HEK293 (cell line): Measurements from ENCODE around the gene PTPN6.

Experiments
- FEZF1 ChIP-seq: fragments of 450-650 bp; formaldehyde crosslinking; IDR thresholded peaks from 2 replicates; pipeline ENCODE4 v1.5.1; 2016; ENCODE audit warnings: missing biosample characterization, missing genetic modification characterization
- HOXA7 ChIP-seq: sonication (generic); formaldehyde crosslinking; IDR thresholded peaks from 2 replicates; pipeline ENCODE4 v1.8.1; 2022; ENCODE audit warnings: missing genetic modification reagents, borderline replicate concordance
- IKZF3 ChIP-seq: fragments of 450-650 bp; IDR thresholded peaks from 2 replicates; pipeline ENCODE4 v1.5.0; 2018; ENCODE audit warnings: missing biosample characterization, mild to moderate bottlenecking, missing genetic modification characterization, moderate library complexity
- OSR2 ChIP-seq: fragments of 450-650 bp; formaldehyde crosslinking; IDR thresholded peaks from 2 replicates; pipeline ENCODE4 v1.5.1; 2016; ENCODE audit warnings: missing biosample characterization, missing genetic modification characterization
- SALL2 ChIP-seq: fragments of 450-650 bp; formaldehyde crosslinking; IDR thresholded peaks from 2 replicates; pipeline ENCODE4 v1.5.0; 2017; ENCODE audit warnings: missing biosample characterization, mild to moderate bottlenecking, missing genetic modification characterization, borderline replicate concordance
- SCRT1 ChIP-seq: fragments of 450-650 bp; formaldehyde crosslinking; IDR thresholded peaks from 2 replicates; pipeline ENCODE4 v1.5.1; 2016; ENCODE audit warnings: missing biosample characterization, missing genetic modification characterization, borderline replicate concordance
- WT1 ChIP-seq: fragments of 450-650 bp; formaldehyde crosslinking; IDR thresholded peaks from 2 replicates; pipeline ENCODE4 v1.5.1; 2016; ENCODE audit warnings: missing biosample characterization, missing genetic modification characterization
- ZBTB1 ChIP-seq: fragments of 450-650 bp; formaldehyde crosslinking; IDR thresholded peaks from 2 replicates; pipeline ENCODE4 v1.5.1; 2016; ENCODE audit warnings: missing biosample characterization, missing genetic modification characterization
- ZFP37 ChIP-seq: fragments of 450-650 bp; formaldehyde crosslinking; IDR thresholded peaks from 2 replicates; pipeline ENCODE4 v1.5.1; 2016; ENCODE audit warnings: missing biosample characterization, missing genetic modification characterization
- ZNF10 ChIP-seq: fragments of 450-650 bp; formaldehyde crosslinking; IDR thresholded peaks from 2 replicates; pipeline ENCODE4 v1.5.1; 2017; ENCODE audit warnings: missing biosample characterization, missing genetic modification characterization
- ZNF138 ChIP-seq: fragments of 450-650 bp; formaldehyde crosslinking; IDR thresholded peaks from 2 replicates; pipeline ENCODE4 v1.5.1; 2016; ENCODE audit warnings: missing biosample characterization, missing genetic modification characterization, borderline replicate concordance
- ZNF157 ChIP-seq: fragments of 450-650 bp; formaldehyde crosslinking; IDR thresholded peaks from 2 replicates; pipeline ENCODE4 v1.5.1; 2016; ENCODE audit warnings: missing biosample characterization, missing genetic modification characterization
- ZNF174 ChIP-seq: fragments of 450-650 bp; formaldehyde crosslinking; IDR thresholded peaks from 2 replicates; pipeline ENCODE4 v1.5.0; 2017; ENCODE audit warnings: missing biosample characterization, mild to moderate bottlenecking, missing genetic modification characterization
- ZNF175 ChIP-seq: fragments of 450-650 bp; formaldehyde crosslinking; IDR thresholded peaks from 2 replicates; pipeline ENCODE4 v1.5.1; 2016; ENCODE audit warnings: missing biosample characterization, missing genetic modification characterization
- ZNF19 ChIP-seq: fragments of 450-650 bp; formaldehyde crosslinking; IDR thresholded peaks from 2 replicates; pipeline ENCODE4; 2016; ENCODE audit warnings: missing biosample characterization, missing genetic modification characterization, low read depth
- ZNF2 ChIP-seq: fragments of 450-650 bp; formaldehyde crosslinking; IDR thresholded peaks from 2 replicates; pipeline ENCODE4 v1.5.1; 2016; ENCODE audit warnings: missing biosample characterization, missing genetic modification characterization
- ZNF426 ChIP-seq: fragments of 450-650 bp; formaldehyde crosslinking; IDR thresholded peaks from 2 replicates; pipeline ENCODE4 v1.5.1; 2017; ENCODE audit warnings: missing biosample characterization, missing genetic modification characterization, mild to moderate bottlenecking, inconsistent platforms, moderate library complexity
- ZNF521 ChIP-seq: fragments of 450-650 bp; formaldehyde crosslinking; IDR thresholded peaks from 2 replicates; pipeline ENCODE4 v1.5.1; 2017; ENCODE audit warnings: missing biosample characterization, mild to moderate bottlenecking, missing genetic modification characterization
- ZNF530 ChIP-seq: fragments of 450-650 bp; formaldehyde crosslinking; IDR thresholded peaks from 2 replicates; pipeline ENCODE4 v1.5.1; 2016; ENCODE audit warnings: low read depth, missing biosample characterization, missing genetic modification characterization
- ZNF555 ChIP-seq: fragments of 450-650 bp; formaldehyde crosslinking; conservative IDR thresholded peaks from 2 replicates; pipeline ENCODE4 v1.5.1; 2017; ENCODE audit warnings: missing biosample characterization, mild to moderate bottlenecking, missing genetic modification characterization, inconsistent platforms
- ZNF621 ChIP-seq: fragments of 450-650 bp; formaldehyde crosslinking; IDR thresholded peaks from 2 replicates; pipeline ENCODE4 v1.5.1; 2017; ENCODE audit warnings: missing biosample characterization, missing genetic modification characterization
- ZNF654 ChIP-seq: fragments of 450-650 bp; formaldehyde crosslinking; IDR thresholded peaks from 2 replicates; pipeline ENCODE4 v1.5.1; 2016; ENCODE audit warnings: low read depth, missing biosample characterization, missing genetic modification characterization
- ZNF660 ChIP-seq: fragments of 450-650 bp; IDR thresholded peaks from 2 replicates; pipeline ENCODE4 v1.5.1; 2018; ENCODE audit warnings: missing biosample characterization, mild to moderate bottlenecking, missing genetic modification characterization
- ZNF677 ChIP-seq: fragments of 450-650 bp; IDR thresholded peaks from 2 replicates; pipeline ENCODE4 v1.5.0; 2018; ENCODE audit warnings: missing biosample characterization, mild to moderate bottlenecking, missing genetic modification characterization, moderate library complexity
- ZNF777 ChIP-seq: fragments of 450-650 bp; formaldehyde crosslinking; IDR thresholded peaks from 2 replicates; pipeline ENCODE4 v1.5.1; 2017; ENCODE audit warnings: missing biosample characterization, missing genetic modification characterization, borderline replicate concordance
- ZNF837 ChIP-seq: fragments of 450-650 bp; formaldehyde crosslinking; IDR thresholded peaks from 2 replicates; pipeline ENCODE4 v1.5.1; 2016; ENCODE audit warnings: missing biosample characterization, missing genetic modification characterization
- ZSCAN23 ChIP-seq: fragments of 450-650 bp; formaldehyde crosslinking; IDR thresholded peaks from 2 replicates; pipeline ENCODE4 v1.5.1; 2016; ENCODE audit warnings: missing biosample characterization, missing genetic modification characterization
- TF ChIP-seq, protein P1 (sequence below): fragments of 450-650 bp; formaldehyde crosslinking; IDR thresholded peaks from 2 replicates; pipeline ENCODE4 v1.5.1; 2017; ENCODE audit warnings: missing biosample characterization, missing genetic modification characterization
- TF ChIP-seq, protein P2 (sequence below): fragments of 450-650 bp; formaldehyde crosslinking; IDR thresholded peaks from 2 replicates; pipeline ENCODE4 v1.5.1; 2016; ENCODE audit warnings: missing biosample characterization, missing genetic modification characterization
- TF ChIP-seq, protein P3 (sequence below): fragments of 450-650 bp; IDR thresholded peaks from 2 replicates; pipeline ENCODE4 v1.5.1; 2018; ENCODE audit warnings: missing biosample characterization, mild to moderate bottlenecking, missing genetic modification characterization
- TF ChIP-seq, protein P4 (sequence below): fragments of 450-650 bp; formaldehyde crosslinking; IDR thresholded peaks from 2 replicates; pipeline ENCODE4 v1.5.1; 2016; ENCODE audit warnings: missing biosample characterization, missing genetic modification characterization
- TF ChIP-seq, protein P5 (sequence below): fragments of 450-650 bp; formaldehyde crosslinking; IDR thresholded peaks from 2 replicates; pipeline ENCODE4 v1.5.1; 2016; ENCODE audit warnings: missing biosample characterization, missing genetic modification characterization

PTPN6 gene

DNA sequence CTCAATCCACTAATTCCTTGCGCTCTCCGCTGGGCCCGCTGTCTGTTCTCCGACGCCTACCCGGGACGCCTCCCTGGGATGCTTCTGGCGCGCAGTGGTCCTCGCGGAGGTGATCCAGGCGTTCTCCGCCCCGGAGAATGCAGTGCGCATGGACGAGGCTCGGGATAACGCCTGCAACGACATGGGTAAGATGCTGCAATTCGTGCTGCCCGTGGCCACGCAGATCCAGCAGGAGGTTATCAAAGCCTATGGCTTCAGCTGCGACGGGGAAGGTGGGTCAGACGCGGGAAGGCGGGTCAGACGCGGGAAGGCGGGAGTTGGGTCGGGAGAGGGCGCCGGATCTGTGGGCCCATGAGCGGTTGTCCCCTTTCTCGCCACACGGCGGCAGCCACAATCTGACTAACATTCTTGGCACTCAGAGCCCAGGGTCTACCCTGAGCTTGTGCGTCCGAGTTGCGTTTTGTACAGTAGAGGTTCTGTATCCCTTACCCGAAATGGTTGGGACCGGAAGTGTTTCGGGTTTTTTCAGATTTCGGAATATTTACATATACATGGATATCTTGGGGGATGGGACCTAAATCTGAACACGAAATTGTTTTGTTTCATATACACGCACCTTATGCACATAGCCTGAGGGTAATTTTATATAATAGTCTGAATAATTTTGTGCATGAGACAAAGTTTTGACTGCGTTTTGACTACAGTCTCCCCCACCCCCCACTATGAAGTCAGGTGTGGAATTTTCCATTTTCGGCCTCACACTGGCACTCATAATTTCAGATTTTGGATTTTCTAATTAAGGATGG is 6.6 kb upstream of the PTPN6 start (continued):
- TF ChIP-seq ZBTB1 (tag by site-specific recombination) (peak; percentile 98), IKZF3 (peak; percentile 99), ZNF19 (tag by site-specific recombination) (no peak), ZNF654 (tag by site-specific recombination) (peak; percentile 93), ZNF521 (tag by site-specific recombination) (no peak), ZNF530 (tag by site-specific recombination) (no peak), WT1 (tag by site-specific recombination) (no peak), ZNF175 (tag by site-specific recombination) (no peak), ZNF837 (tag by site-specific recombination) (no peak), HOXA7 (CRISPR knock-in tag) (no peak), ZNF10 (tag by site-specific recombination) (peak; percentile 50; the same call in 1 of the 2 replicates), SALL2 (tag by site-specific recombination) (no peak), ZNF677 (tag by site-specific recombination) (no peak), ZNF555 (tag by site-specific recombination) (no peak), ZNF660 (no peak; the same call in none of the 2 replicates), OSR2 (no peak), SCRT1 (no peak), ZNF138 (no peak), ZNF2 (peak; percentile 78; the same call in 1 of the 2 replicates), ZFP37 (tag by site-specific recombination) (peak; percentile 92), ZNF426 (no peak), ZNF777 (tag by site-specific recombination) (0 out of 2 replicates have a peak, but pooled peaks have one; percentile 76), FEZF1 (tag by site-specific recombination) (no peak; the same call in 1 of the 2 replicates), ZNF157 (tag by site-specific recombination) (no peak), ZSCAN23 (tag by site-specific recombination) (no peak), ZNF174 (tag by site-specific recombination) (no peak), ZNF621 (tag by site-specific recombination) (no peak)
- TF ChIP-seq, protein P1, sequence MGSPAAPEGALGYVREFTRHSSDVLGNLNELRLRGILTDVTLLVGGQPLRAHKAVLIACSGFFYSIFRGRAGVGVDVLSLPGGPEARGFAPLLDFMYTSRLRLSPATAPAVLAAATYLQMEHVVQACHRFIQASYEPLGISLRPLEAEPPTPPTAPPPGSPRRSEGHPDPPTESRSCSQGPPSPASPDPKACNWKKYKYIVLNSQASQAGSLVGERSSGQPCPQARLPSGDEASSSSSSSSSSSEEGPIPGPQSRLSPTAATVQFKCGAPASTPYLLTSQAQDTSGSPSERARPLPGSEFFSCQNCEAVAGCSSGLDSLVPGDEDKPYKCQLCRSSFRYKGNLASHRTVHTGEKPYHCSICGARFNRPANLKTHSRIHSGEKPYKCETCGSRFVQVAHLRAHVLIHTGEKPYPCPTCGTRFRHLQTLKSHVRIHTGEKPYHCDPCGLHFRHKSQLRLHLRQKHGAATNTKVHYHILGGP: no peak
- TF ChIP-seq, protein P2, sequence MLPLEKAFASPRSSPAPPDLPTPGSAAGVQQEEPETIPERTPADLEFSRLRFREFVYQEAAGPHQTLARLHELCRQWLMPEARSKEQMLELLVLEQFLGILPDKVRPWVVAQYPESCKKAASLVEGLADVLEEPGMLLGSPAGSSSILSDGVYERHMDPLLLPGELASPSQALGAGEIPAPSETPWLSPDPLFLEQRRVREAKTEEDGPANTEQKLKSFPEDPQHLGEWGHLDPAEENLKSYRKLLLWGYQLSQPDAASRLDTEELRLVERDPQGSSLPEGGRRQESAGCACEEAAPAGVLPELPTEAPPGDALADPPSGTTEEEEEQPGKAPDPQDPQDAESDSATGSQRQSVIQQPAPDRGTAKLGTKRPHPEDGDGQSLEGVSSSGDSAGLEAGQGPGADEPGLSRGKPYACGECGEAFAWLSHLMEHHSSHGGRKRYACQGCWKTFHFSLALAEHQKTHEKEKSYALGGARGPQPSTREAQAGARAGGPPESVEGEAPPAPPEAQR (tag by site-specific recombination): no peak
- TF ChIP-seq, protein P3, sequence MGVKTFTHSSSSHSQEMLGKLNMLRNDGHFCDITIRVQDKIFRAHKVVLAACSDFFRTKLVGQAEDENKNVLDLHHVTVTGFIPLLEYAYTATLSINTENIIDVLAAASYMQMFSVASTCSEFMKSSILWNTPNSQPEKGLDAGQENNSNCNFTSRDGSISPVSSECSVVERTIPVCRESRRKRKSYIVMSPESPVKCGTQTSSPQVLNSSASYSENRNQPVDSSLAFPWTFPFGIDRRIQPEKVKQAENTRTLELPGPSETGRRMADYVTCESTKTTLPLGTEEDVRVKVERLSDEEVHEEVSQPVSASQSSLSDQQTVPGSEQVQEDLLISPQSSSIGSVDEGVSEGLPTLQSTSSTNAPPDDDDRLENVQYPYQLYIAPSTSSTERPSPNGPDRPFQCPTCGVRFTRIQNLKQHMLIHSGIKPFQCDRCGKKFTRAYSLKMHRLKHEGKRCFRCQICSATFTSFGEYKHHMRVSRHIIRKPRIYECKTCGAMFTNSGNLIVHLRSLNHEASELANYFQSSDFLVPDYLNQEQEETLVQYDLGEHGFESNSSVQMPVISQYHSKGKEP (tag by site-specific recombination): peak; percentile 97
- TF ChIP-seq, protein P4, sequence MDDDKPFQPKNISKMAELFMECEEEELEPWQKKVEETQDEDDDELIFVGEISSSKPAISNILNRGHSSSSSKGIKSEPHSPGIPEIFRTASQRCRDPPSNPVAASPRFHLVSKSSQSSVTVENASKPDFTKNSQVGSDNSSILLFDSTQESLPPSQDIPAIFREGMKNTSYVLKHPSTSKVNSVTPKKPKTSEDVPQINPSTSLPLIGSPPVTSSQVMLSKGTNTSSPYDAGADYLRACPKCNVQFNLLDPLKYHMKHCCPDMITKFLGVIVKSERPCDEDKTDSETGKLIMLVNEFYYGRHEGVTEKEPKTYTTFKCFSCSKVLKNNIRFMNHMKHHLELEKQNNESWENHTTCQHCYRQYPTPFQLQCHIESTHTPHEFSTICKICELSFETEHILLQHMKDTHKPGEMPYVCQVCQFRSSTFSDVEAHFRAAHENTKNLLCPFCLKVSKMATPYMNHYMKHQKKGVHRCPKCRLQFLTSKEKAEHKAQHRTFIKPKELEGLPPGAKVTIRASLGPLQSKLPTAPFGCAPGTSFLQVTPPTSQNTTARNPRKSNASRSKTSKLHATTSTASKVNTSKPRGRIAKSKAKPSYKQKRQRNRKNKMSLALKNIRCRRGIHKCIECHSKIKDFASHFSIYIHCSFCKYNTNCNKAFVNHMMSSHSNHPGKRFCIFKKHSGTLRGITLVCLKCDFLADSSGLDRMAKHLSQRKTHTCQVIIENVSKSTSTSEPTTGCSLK (tag by site-specific recombination): no peak
- TF ChIP-seq, protein P5, sequence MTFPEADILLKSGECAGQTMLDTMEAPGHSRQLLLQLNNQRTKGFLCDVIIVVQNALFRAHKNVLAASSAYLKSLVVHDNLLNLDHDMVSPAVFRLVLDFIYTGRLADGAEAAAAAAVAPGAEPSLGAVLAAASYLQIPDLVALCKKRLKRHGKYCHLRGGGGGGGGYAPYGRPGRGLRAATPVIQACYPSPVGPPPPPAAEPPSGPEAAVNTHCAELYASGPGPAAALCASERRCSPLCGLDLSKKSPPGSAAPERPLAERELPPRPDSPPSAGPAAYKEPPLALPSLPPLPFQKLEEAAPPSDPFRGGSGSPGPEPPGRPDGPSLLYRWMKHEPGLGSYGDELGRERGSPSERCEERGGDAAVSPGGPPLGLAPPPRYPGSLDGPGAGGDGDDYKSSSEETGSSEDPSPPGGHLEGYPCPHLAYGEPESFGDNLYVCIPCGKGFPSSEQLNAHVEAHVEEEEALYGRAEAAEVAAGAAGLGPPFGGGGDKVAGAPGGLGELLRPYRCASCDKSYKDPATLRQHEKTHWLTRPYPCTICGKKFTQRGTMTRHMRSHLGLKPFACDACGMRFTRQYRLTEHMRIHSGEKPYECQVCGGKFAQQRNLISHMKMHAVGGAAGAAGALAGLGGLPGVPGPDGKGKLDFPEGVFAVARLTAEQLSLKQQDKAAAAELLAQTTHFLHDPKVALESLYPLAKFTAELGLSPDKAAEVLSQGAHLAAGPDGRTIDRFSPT (tag by site-specific recombination): peak; percentile 87
